HEK293 (cell line): Measurements from ENCODE around the gene C14orf119.
A peak's percentile ranks its signal among the peaks of the same experiment; 100 is the strongest.

Experiments used
- HOXD13 ChIP-seq: sonication (generic); formaldehyde crosslinking; IDR thresholded peaks from 2 replicates; pipeline ENCODE4 v1.8.0; 2022; ENCODE audit warnings: missing genetic modification reagents, borderline replicate concordance
- IKZF3 ChIP-seq: fragments of 450-650 bp; IDR thresholded peaks from 2 replicates; pipeline ENCODE4 v1.5.0; 2018; ENCODE audit warnings: missing biosample characterization, mild to moderate bottlenecking, missing genetic modification characterization, moderate library complexity
- KLF17 ChIP-seq: fragments of 450-650 bp; formaldehyde crosslinking; IDR thresholded peaks from 2 replicates; pipeline ENCODE4 v1.5.1; 2016; ENCODE audit warnings: missing biosample characterization, missing genetic modification characterization
- KLF8 ChIP-seq: fragments of 450-650 bp; formaldehyde crosslinking; IDR thresholded peaks from 2 replicates; pipeline ENCODE4 v1.5.1; 2016; ENCODE audit warnings: missing biosample characterization, missing genetic modification characterization
- SCRT2 ChIP-seq: fragments of 450-650 bp; formaldehyde crosslinking; IDR thresholded peaks from 2 replicates; pipeline ENCODE4 v1.5.1; 2016; ENCODE audit warnings: missing biosample characterization, missing genetic modification characterization
- SP7 ChIP-seq: fragments of 450-650 bp; formaldehyde crosslinking; IDR thresholded peaks from 2 replicates; pipeline ENCODE4 v1.5.1; 2016; ENCODE audit warnings: missing biosample characterization, missing genetic modification characterization
- ZBTB17 ChIP-seq: fragments of 450-650 bp; formaldehyde crosslinking; IDR thresholded peaks from 2 replicates; pipeline ENCODE4 v1.5.1; 2016; ENCODE audit warnings: missing biosample characterization, missing genetic modification characterization
- ZBTB48 ChIP-seq: fragments of 450-650 bp; formaldehyde crosslinking; IDR thresholded peaks from 2 replicates; pipeline ENCODE4 v1.5.1; 2016; ENCODE audit warnings: missing biosample characterization, missing genetic modification characterization
- ZBTB8A ChIP-seq: fragments of 450-650 bp; formaldehyde crosslinking; IDR thresholded peaks from 2 replicates; pipeline ENCODE4 v1.5.1; 2016; ENCODE audit warnings: missing biosample characterization, missing genetic modification characterization
- ZFP69B ChIP-seq: fragments of 450-650 bp; formaldehyde crosslinking; IDR thresholded peaks from 2 replicates; pipeline ENCODE4 v1.5.1; 2016; ENCODE audit warnings: missing biosample characterization, missing genetic modification characterization
- ZNF114 ChIP-seq: fragments of 450-650 bp; formaldehyde crosslinking; IDR thresholded peaks from 2 replicates; pipeline ENCODE4 v1.5.0; 2017; ENCODE audit warnings: missing biosample characterization, missing genetic modification characterization
- ZNF133 ChIP-seq: fragments of 450-650 bp; formaldehyde crosslinking; IDR thresholded peaks from 2 replicates; pipeline ENCODE4 v1.5.1; 2016; ENCODE audit warnings: missing biosample characterization, missing genetic modification characterization
- ZNF138 ChIP-seq: fragments of 450-650 bp; formaldehyde crosslinking; IDR thresholded peaks from 2 replicates; pipeline ENCODE4 v1.5.1; 2016; ENCODE audit warnings: missing biosample characterization, missing genetic modification characterization, borderline replicate concordance
- ZNF146 ChIP-seq: fragments of 450-650 bp; formaldehyde crosslinking; IDR thresholded peaks from 2 replicates; pipeline ENCODE4 v1.5.1; 2016; ENCODE audit warnings: missing biosample characterization, missing genetic modification characterization
- ZNF16 ChIP-seq: fragments of 450-650 bp; formaldehyde crosslinking; IDR thresholded peaks from 2 replicates; pipeline ENCODE4 v1.5.1; 2016; ENCODE audit warnings: low read depth, missing biosample characterization, missing genetic modification characterization
- ZNF175 ChIP-seq: fragments of 450-650 bp; formaldehyde crosslinking; IDR thresholded peaks from 2 replicates; pipeline ENCODE4 v1.5.1; 2016; ENCODE audit warnings: missing biosample characterization, missing genetic modification characterization
- ZNF184 ChIP-seq: fragments of 450-650 bp; IDR thresholded peaks from 2 replicates; pipeline ENCODE4 v1.5.1; 2018; ENCODE audit warnings: missing biosample characterization, mild to moderate bottlenecking, missing genetic modification characterization
- ZNF2 ChIP-seq: fragments of 450-650 bp; formaldehyde crosslinking; IDR thresholded peaks from 2 replicates; pipeline ENCODE4 v1.5.1; 2016; ENCODE audit warnings: missing biosample characterization, missing genetic modification characterization
- ZNF266 ChIP-seq: fragments of 450-650 bp; formaldehyde crosslinking; IDR thresholded peaks from 2 replicates; pipeline ENCODE4 v1.5.1; 2016; ENCODE audit warnings: missing biosample characterization, missing genetic modification characterization, low read depth
- ZNF366 ChIP-seq: fragments of 450-650 bp; formaldehyde crosslinking; conservative IDR thresholded peaks from 2 replicates; pipeline ENCODE4 v1.5.1; 2016; ENCODE audit warnings: missing biosample characterization, missing genetic modification characterization
- ZNF426 ChIP-seq: fragments of 450-650 bp; formaldehyde crosslinking; IDR thresholded peaks from 2 replicates; pipeline ENCODE4 v1.5.1; 2017; ENCODE audit warnings: missing biosample characterization, missing genetic modification characterization, mild to moderate bottlenecking, inconsistent platforms, moderate library complexity
- ZNF48 ChIP-seq: fragments of 450-650 bp; formaldehyde crosslinking; IDR thresholded peaks from 2 replicates; pipeline ENCODE4 v1.5.1; 2016; ENCODE audit warnings: missing biosample characterization, missing genetic modification characterization
- ZNF513 ChIP-seq: fragments of 450-650 bp; IDR thresholded peaks from 2 replicates; pipeline ENCODE4 v1.5.1; 2018; ENCODE audit warnings: missing biosample characterization, missing genetic modification characterization
- ZNF561 ChIP-seq: fragments of 450-650 bp; IDR thresholded peaks from 2 replicates; pipeline ENCODE4 v1.5.1; 2018; ENCODE audit warnings: missing biosample characterization, missing genetic modification characterization, borderline replicate concordance
- ZNF626 ChIP-seq: fragments of 450-650 bp; sonication (Bioruptor Pico); formaldehyde crosslinking; IDR thresholded peaks from 2 replicates; pipeline ENCODE4 v1.5.1; 2018; ENCODE audit warnings: missing biosample characterization, missing genetic modification characterization, inconsistent platforms
- ZNF629 ChIP-seq: fragments of 450-650 bp; formaldehyde crosslinking; IDR thresholded peaks from 2 replicates; pipeline ENCODE4 v1.5.1; 2017; ENCODE audit warnings: missing biosample characterization, missing genetic modification characterization
- ZSCAN30 ChIP-seq: fragments of 450-650 bp; IDR thresholded peaks from 2 replicates; pipeline ENCODE4 v1.5.1; 2018; ENCODE audit warnings: missing biosample characterization, mild to moderate bottlenecking, missing genetic modification characterization, moderate library complexity
- TF ChIP-seq, protein P1 (sequence below): fragments of 450-650 bp; formaldehyde crosslinking; IDR thresholded peaks from 2 replicates; pipeline ENCODE4 v1.5.1; 2016; ENCODE audit warnings: missing biosample characterization, missing genetic modification characterization
- TF ChIP-seq, protein P2 (sequence below): fragments of 450-650 bp; formaldehyde crosslinking; IDR thresholded peaks from 2 replicates; pipeline ENCODE4 v1.5.1; 2016; ENCODE audit warnings: missing biosample characterization, missing genetic modification characterization
- TF ChIP-seq, protein P3 (sequence below): fragments of 450-650 bp; formaldehyde crosslinking; IDR thresholded peaks from 2 replicates; pipeline ENCODE4 v1.5.1; 2016; ENCODE audit warnings: missing biosample characterization, missing genetic modification characterization

The C14orf119 gene

GRCh38 chr14:23068789-23069412 is 26.4 kb upstream of the C14orf119 start (continued):
- 0 out of 2 replicates have a peak, but pooled peaks have one; percentile 6 for TF ChIP-seq ZNF426
- TF ChIP-seq ZNF366 (tag by site-specific recombination), result peak; percentile 82
- TF ChIP-seq ZNF626 (tag by site-specific recombination), result no peak
- TF ChIP-seq, protein P1, sequence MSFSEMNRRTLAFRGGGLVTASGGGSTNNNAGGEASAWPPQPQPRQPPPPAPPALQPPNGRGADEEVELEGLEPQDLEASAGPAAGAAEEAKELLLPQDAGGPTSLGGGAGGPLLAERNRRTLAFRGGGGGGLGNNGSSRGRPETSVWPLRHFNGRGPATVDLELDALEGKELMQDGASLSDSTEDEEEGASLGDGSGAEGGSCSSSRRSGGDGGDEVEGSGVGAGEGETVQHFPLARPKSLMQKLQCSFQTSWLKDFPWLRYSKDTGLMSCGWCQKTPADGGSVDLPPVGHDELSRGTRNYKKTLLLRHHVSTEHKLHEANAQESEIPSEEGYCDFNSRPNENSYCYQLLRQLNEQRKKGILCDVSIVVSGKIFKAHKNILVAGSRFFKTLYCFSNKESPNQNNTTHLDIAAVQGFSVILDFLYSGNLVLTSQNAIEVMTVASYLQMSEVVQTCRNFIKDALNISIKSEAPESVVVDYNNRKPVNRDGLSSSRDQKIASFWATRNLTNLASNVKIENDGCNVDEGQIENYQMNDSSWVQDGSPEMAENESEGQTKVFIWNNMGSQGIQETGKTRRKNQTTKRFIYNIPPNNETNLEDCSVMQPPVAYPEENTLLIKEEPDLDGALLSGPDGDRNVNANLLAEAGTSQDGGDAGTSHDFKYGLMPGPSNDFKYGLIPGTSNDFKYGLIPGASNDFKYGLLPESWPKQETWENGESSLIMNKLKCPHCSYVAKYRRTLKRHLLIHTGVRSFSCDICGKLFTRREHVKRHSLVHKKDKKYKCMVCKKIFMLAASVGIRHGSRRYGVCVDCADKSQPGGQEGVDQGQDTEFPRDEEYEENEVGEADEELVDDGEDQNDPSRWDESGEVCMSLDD (tag by site-specific recombination), result no peak
- peak; percentile 35; the same call in 1 of the 2 replicates for TF ChIP-seq ZBTB17 (tag by site-specific recombination)
- no peak for TF ChIP-seq ZNF133 (tag by site-specific recombination)
- TF ChIP-seq ZNF146 (tag by site-specific recombination), result no peak
- TF ChIP-seq KLF17 (tag by site-specific recombination), result 0 out of 2 replicates have a peak, but pooled peaks have one; percentile 32
- peak; percentile 79; the same call in 1 of the 2 replicates for TF ChIP-seq ZSCAN30 (tag by site-specific recombination)
- TF ChIP-seq ZNF16, result no peak
- TF ChIP-seq ZBTB48, result peak; percentile 40; the same call in 1 of the 2 replicates
- no peak for TF ChIP-seq ZNF48 (tag by site-specific recombination)
- TF ChIP-seq KLF8, result peak; percentile 36; the same call in 1 of the 2 replicates
- TF ChIP-seq ZNF629 (tag by site-specific recombination), result peak; percentile 34; the same call in 1 of the 2 replicates
- TF ChIP-seq ZNF513 (tag by site-specific recombination), result no peak
- TF ChIP-seq ZFP69B, result 0 out of 2 replicates have a peak, but pooled peaks have one; percentile 33
- TF ChIP-seq ZNF561 (tag by site-specific recombination), result no peak
- no peak for TF ChIP-seq SCRT2 (tag by site-specific recombination)
- peak; percentile 37; the same call in 1 of the 2 replicates for TF ChIP-seq ZNF2 (tag by site-specific recombination)
- TF ChIP-seq, protein P2, sequence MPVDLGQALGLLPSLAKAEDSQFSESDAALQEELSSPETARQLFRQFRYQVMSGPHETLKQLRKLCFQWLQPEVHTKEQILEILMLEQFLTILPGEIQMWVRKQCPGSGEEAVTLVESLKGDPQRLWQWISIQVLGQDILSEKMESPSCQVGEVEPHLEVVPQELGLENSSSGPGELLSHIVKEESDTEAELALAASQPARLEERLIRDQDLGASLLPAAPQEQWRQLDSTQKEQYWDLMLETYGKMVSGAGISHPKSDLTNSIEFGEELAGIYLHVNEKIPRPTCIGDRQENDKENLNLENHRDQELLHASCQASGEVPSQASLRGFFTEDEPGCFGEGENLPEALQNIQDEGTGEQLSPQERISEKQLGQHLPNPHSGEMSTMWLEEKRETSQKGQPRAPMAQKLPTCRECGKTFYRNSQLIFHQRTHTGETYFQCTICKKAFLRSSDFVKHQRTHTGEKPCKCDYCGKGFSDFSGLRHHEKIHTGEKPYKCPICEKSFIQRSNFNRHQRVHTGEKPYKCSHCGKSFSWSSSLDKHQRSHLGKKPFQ, result no peak
- peak; percentile 100 for TF ChIP-seq IKZF3
- TF ChIP-seq SP7 (tag by site-specific recombination), result 0 out of 2 replicates have a peak, but pooled peaks have one; percentile 37
- no peak for TF ChIP-seq ZBTB8A (tag by site-specific recombination)
- no peak for TF ChIP-seq ZNF175
- TF ChIP-seq ZNF138 (tag by site-specific recombination), result no peak
- no peak for TF ChIP-seq ZNF184
- TF ChIP-seq ZNF266 (tag by site-specific recombination), result no peak
- no peak for TF ChIP-seq ZNF114 (tag by site-specific recombination)
- TF ChIP-seq, protein P3, sequence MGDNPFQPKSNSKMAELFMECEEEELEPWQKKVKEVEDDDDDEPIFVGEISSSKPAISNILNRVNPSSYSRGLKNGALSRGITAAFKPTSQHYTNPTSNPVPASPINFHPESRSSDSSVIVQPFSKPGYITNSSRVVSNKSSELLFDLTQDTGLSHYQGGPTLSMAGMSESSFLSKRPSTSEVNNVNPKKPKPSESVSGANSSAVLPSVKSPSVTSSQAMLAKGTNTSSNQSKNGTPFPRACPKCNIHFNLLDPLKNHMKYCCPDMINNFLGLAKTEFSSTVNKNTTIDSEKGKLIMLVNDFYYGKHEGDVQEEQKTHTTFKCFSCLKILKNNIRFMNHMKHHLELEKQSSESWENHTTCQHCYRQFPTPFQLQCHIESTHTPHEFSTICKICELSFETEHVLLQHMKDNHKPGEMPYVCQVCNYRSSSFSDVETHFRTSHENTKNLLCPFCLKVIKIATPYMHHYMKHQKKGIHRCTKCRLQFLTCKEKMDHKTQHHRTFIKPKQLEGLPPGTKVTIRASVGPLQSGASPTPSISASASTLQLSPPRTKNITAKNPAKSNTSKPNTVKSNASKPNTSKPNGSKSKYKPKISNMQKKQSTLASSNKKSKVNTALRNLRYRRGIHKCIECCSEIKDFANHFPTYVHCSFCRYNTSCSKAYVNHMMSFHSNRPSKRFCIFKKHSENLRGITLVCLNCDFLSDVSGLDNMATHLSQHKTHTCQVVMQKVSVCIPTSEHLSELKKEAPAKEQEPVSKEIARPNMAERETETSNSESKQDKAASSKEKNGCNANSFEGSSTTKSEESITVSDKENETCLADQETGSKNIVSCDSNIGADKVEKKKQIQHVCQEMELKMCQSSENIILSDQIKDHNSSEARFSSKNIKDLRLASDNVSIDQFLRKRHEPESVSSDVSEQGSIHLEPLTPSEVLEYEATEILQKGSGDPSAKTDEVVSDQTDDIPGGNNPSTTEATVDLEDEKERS (tag by site-specific recombination), result no peak
- TF ChIP-seq HOXD13 (CRISPR knock-in tag), result no peak
